Transverse colon (tissue), 4 donors: Measurements from ENCODE around the gene GABARAP. TPM values are rescaled to one million over a fixed set of nuclear protein-coding genes. Genes with fewer than 3 reads are reported as not detected.

Experiments
- DNase-seq: peaks from one replicate; pipeline ENCODE4 v3.0.0-alpha.2; 2019
- H3K27ac ChIP-seq, 4 donors: fragments of 200-600 bp; sonication (generic); 2 replicates each; pipeline ENCODE4 v1.5.1; 2016 to 2018; ENCODE audit warnings: inconsistent platforms in 4 of 4
- H3K27me3 ChIP-seq: fragments of 200-600 bp; sonication (generic); 2 replicates; pipeline ENCODE4 v1.5.1; 2017; ENCODE audit warnings: inconsistent platforms
- H3K36me3 ChIP-seq, 4 donors: fragments of 200-600 bp; sonication (generic); 2 replicates each; pipeline ENCODE4 v1.5.1; 2017 to 2019; ENCODE audit warnings: inconsistent platforms in 4 of 4
- H3K4me1 ChIP-seq, 4 donors: fragments of 200-600 bp; sonication (generic); 2 replicates each; pipeline ENCODE4 v1.5.1; 2017 to 2020; ENCODE audit warnings: inconsistent platforms in 4 of 4
- H3K4me3 ChIP-seq, 4 donors: fragments of 200-600 bp; sonication (generic); 1 replicate in 1 of 4; 2 replicates in 3 of 4; pipeline versions ENCODE4 v1.5.1 to v1.6.1; 2017 to 2019; ENCODE audit warnings: inconsistent platforms in 4 of 4
- H3K9me3 ChIP-seq, 2 donors: fragments of 200-600 bp; sonication (generic); 2 replicates each; pipeline ENCODE4 v1.5.1; 2017 to 2019; ENCODE audit warnings: inconsistent platforms in 2 of 2
- CTCF ChIP-seq, 5 experiments: fragments of 200-600 bp in 3 of 5; fragments of 450-650 bp in 2 of 5; sonication (generic) in 3 of 5; IDR thresholded peaks; 1 replicate in 2 of 5; 2 replicates in 3 of 5; pipeline ENCODE4 v1.5.1; 2016 to 2017; ENCODE audit warnings: antibody characterized with exemption in 5 of 5, inconsistent platforms in 3 of 5, mild to moderate bottlenecking in 2 of 5, moderate library complexity in 1 of 5
- EP300 ChIP-seq: sonication (generic); formaldehyde crosslinking; IDR thresholded peaks from one replicate; pipeline ENCODE4 v1.6.1; 2017; ENCODE audit warnings: antibody characterized with exemption, low read depth
- POLR2A ChIP-seq: fragments of 450-650 bp; IDR thresholded peaks from one replicate; pipeline ENCODE4 v1.6.1; 2016; ENCODE audit warnings: antibody characterized with exemption, mild to moderate bottlenecking, moderate library complexity
- POLR2AphosphoS5 ChIP-seq, 3 donors: sonication (generic); formaldehyde crosslinking; IDR thresholded peaks; one replicate each; pipeline ENCODE4 v1.6.1; 2016; ENCODE audit warnings: antibody characterized with exemption in 3 of 3
- WGBS, 2 donors: methylation state at CpG; one replicate each; pipeline ENCODE4 v1.1.5; 2018; ENCODE audit warnings: low coverage in 1 of 2; 5-methylcytosine and 5-hydroxymethylcytosine counted together
- in situ Hi-C, 4 donors: fragments of 200-750 bp; cut with MboI; loops; one replicate each; pipeline versions ENCODE4 v1.15.0 to v1.15.1; 2017; ENCODE audit warnings: low sequenced_read_pairs in 3 of 4, low pct_ligation_motif_present in 1 of 4, low pct_unique_long_range_greater_than_20kb in 1 of 4
- intact Hi-C: fragments of 100-400 bp; cut with DNase I; formaldehyde crosslinking; loops from one replicate; pipeline ENCODE4 v1.15.1; 2023; ENCODE audit warnings: low total_unique reads
- total RNA-seq, 4 donors: library from RNA; depleted of rRNA; stranded (reverse); fragments of >200 nt; gene quantifications; one replicate each; pipeline ENCODE4 v1.1.0, GENCODE V29; 2016

GABARAP gene
- total RNA-seq, 4 donors from 2014 or later, result 209 to 479 (median 394) TPM

- in situ Hi-C loops (loop anchor here in 1 of 4 donors (10.0 kb wide), 1 partner anchor 175 kb away; the partner anchor contains the start of gene SLC16A11), intact Hi-C loops (no loop called here)
- Histone ChIP-seq H3K27ac (peak overlapping the region; percentile 100), H3K9me3 (no peaks in the 10 kb centered on the region), H3K27me3 (no peaks in the 10 kb centered on the region), H3K4me1 (peaks cover 30 to 65% (median 58%) of the 10 kb centered on the region in 4 donors), H3K36me3 (peaks cover 0 to 11% (median 3%) of the 10 kb centered on the region in 4 donors), H3K4me3 (peak overlapping the region; percentile 87 to 100 (median 96))
- WGBS, 2 donors, result 16 to 73% methylated on average over 2 to 12 of the region's 12 CpGs
- no peak for TF ChIP-seq CTCF (IDR thresholded peaks at IDR 0.05)
- TF ChIP-seq POLR2AphosphoS5 (IDR thresholded peaks at IDR 0.05), result no peak
- TF ChIP-seq EP300, result no peak
- no peak for TF ChIP-seq POLR2A
- DNase-seq, result no peak
Observed at GRCh38 chr17:7219229-7219811, 22.9 kb downstream of the GABARAP start.

- Histone ChIP-seq H3K9me3 (no peaks in the 10 kb centered on the region), H3K27me3 (no peaks in the 10 kb centered on the region), H3K36me3 (peaks cover 0 to 6% (median under 1%) of the 10 kb centered on the region in 4 donors), H3K4me3 (no peak overlapping the region), H3K27ac (peak overlapping the region; percentile 100), H3K4me1 (peaks cover 32 to 69% (median 61%) of the 10 kb centered on the region in 4 donors)
- DNase-seq, result no peak
- WGBS, 2 donors, result 72% methylated on average over 6 of the region's 6 CpGs; no CpG with 5 or more reads in 1 of the 2 donors
- TF ChIP-seq EP300 (no peak), POLR2A (no peak), POLR2AphosphoS5 (IDR thresholded peaks at IDR 0.05) (no peak), CTCF (IDR thresholded peaks at IDR 0.05) (no peak)
- intact Hi-C loops, result no loop called here
- in situ Hi-C loops, result loop anchor here in 1 of 4 donors (10.0 kb wide), 1 partner anchor 174 kb away; the partner anchor contains the start of gene SLC16A11
Observed at GRCh38 chr17:7218758-7219157, 23.5 kb downstream of the GABARAP start.

DNA sequence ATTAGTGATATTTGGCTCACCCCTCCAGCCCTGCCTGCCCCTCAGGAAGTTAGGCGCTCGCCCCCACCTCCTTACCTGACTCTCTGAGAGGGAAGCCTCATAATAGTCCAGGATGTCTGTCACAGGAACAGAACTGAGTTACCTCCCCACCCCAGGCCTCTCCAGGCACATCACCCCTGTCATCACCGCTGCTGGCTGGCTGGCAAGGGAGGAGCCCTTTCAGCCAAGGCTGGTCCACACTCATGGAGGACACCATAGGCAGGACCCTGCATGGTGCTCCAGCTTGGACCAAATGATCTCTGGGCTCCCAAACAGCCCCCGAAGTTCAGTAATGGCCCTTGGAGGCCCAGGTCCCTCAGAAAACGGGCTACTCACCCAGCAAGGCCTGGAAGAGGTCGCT, 24.1 kb downstream of the GABARAP start:
- H3K27me3 ChIP-seq, result no peaks in the 10 kb centered on the region
- peak overlapping the region in 1 of 4 donors; percentile 48 for H3K4me3 ChIP-seq
- H3K36me3 ChIP-seq, result no peaks in the 10 kb centered on the region
- WGBS, 2 donors, result 77% methylated on average over 6 of the region's 6 CpGs; no CpG with 5 or more reads in 1 of the 2 donors
- no peaks in the 10 kb centered on the region for H3K9me3 ChIP-seq
- intact Hi-C loops (no loop called here), in situ Hi-C loops (loop anchor here in 1 of 4 donors (10.0 kb wide), 1 partner anchor 173 kb away; the partner anchor contains the start of gene SLC16A11)
- TF ChIP-seq POLR2A, result no peak
- no peak for TF ChIP-seq CTCF (IDR thresholded peaks at IDR 0.05)
- no peak for TF ChIP-seq POLR2AphosphoS5 (IDR thresholded peaks at IDR 0.05)
- no peak for TF ChIP-seq EP300
- H3K4me1 ChIP-seq, result peaks cover 34 to 73% (median 63%) of the 10 kb centered on the region in 4 donors
- no peak for DNase-seq
- H3K27ac ChIP-seq, result peak overlapping the region; percentile 79 to 100 (median 92)

GRCh38 chr17:7217113-7217987, 24.9 kb downstream of the GABARAP start:
- Histone ChIP-seq H3K4me3 (peak overlapping the region; percentile 34 to 48 (median 36)), H3K27ac (peak overlapping the region; percentile 79 to 100 (median 92)), H3K4me1 (peaks cover 34 to 73% (median 63%) of the 10 kb centered on the region in 4 donors), H3K36me3 (no peaks in the 10 kb centered on the region), H3K27me3 (no peaks in the 10 kb centered on the region), H3K9me3 (no peaks in the 10 kb centered on the region)
- TF ChIP-seq CTCF (IDR thresholded peaks at IDR 0.05) (no peak), POLR2A (no peak), POLR2AphosphoS5 (IDR thresholded peaks at IDR 0.05) (no peak), EP300 (no peak)
- intact Hi-C loops (no loop called here), in situ Hi-C loops (loop anchor here in 1 of 4 donors (10.0 kb wide), 1 partner anchor 173 kb away; the partner anchor contains the start of gene SLC16A11)
- peak; percentile 63 for DNase-seq
- 2 to 5% methylated on average over 8 to 25 of the region's 32 CpGs for WGBS, 2 donors
